OCI-LY7 (cell line): ENCODE results near the gene FREM3.

ENCODE experiments used
- EZH2phosphoT487 ChIP-seq: fragments of 200-600 bp; sonication (generic); IDR thresholded peaks from 2 replicates; pipeline ENCODE4 v1.6.1; 2018; ENCODE audit warnings: low read depth, borderline replicate concordance, mild to moderate bottlenecking, mixed run types, antibody characterized with exemption, low read length, moderate library complexity, mixed read lengths
- TF ChIP-seq, protein P1 (sequence below): fragments of 200-600 bp; sonication (generic); conservative IDR thresholded peaks from 2 replicates; pipeline ENCODE4 v1.5.1; 2014; ENCODE audit warnings: mild to moderate bottlenecking, antibody characterized with exemption, low read length, moderate library complexity, mixed read lengths

GRCh38 chr4:143653031-143653430, 47.4 kb downstream of the FREM3 start:
- TF ChIP-seq, protein P1, sequence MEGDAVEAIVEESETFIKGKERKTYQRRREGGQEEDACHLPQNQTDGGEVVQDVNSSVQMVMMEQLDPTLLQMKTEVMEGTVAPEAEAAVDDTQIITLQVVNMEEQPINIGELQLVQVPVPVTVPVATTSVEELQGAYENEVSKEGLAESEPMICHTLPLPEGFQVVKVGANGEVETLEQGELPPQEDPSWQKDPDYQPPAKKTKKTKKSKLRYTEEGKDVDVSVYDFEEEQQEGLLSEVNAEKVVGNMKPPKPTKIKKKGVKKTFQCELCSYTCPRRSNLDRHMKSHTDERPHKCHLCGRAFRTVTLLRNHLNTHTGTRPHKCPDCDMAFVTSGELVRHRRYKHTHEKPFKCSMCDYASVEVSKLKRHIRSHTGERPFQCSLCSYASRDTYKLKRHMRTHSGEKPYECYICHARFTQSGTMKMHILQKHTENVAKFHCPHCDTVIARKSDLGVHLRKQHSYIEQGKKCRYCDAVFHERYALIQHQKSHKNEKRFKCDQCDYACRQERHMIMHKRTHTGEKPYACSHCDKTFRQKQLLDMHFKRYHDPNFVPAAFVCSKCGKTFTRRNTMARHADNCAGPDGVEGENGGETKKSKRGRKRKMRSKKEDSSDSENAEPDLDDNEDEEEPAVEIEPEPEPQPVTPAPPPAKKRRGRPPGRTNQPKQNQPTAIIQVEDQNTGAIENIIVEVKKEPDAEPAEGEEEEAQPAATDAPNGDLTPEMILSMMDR: no peak
- TF ChIP-seq EZH2phosphoT487: no peak
